K562 (cell line): ENCODE data around the gene KLF18. TPM values are rescaled to one million over a fixed set of nuclear protein-coding genes. Genes with fewer than 3 reads are reported as not detected.

ENCODE experiments used
- ATAC-seq: fragments of 200-7000 bp; cut with Tn5 transposase; 3 replicates; pipeline ENCODE4 v1.9.1; 2020; ENCODE audit warnings: moderate library complexity
- Bru-seq: library from RNA; stranded (reverse); fragments of 400-500 nt; gene quantifications from one replicate; lab custom pipeline; 2021; lab: Mats Ljungman, UMichigan
- BruChase-seq, 2 experiments: library from RNA; stranded (reverse); fragments of 400-500 nt; gene quantifications; one replicate each; lab custom pipeline; 2021; lab: Mats Ljungman, UMichigan
- BruUV-seq: library from RNA; stranded (reverse); fragments of 400-500 nt; replicated peaks from 2 replicates; lab custom pipeline; 2021; lab: Mats Ljungman, UMichigan
- CTCF ChIA-PET: fragments of 300-600 bp; formaldehyde crosslinking; extraction: SDS; loops from one replicate; lab custom pipeline; 2021; ENCODE audit warnings: low intra/inter-chr PET ratio; lab: Yijun Ruan, JAX
- POLR2A ChIA-PET: fragments of 300-600, 350-650 bp; sonication (Branson Sonifier 250); formaldehyde crosslinking; extraction: SDS; loops from one replicate; lab custom pipeline; 2021; ENCODE audit warnings: antibody characterized with exemption, inconsistent platforms; lab: Yijun Ruan, JAX
- DNase-seq, 4 experiments: peaks; one replicate each; pipeline versions ENCODE4 v3.0.0 to v3.0.0-alpha.2; 2011 to 2018; ENCODE audit warnings: low spot score in 3 of 4, mixed read lengths in 3 of 4; ENCODE audit errors: extremely low read depth in 1 of 4
- FAIRE-seq: peaks from 2 replicates; lab custom pipeline; 2011; peaks lifted over from hg19 to GRCh38; lab: Jason Lieb, UNC
- H2AFZ ChIP-seq: 2 replicates; pipeline ENCODE4 v1.6.0; 2011; ENCODE audit warnings: low read depth, low read length, control low read depth, inconsistent platforms
- H3K27ac ChIP-seq: fragments of 200-600 bp; 3 replicates; pipeline ENCODE4 v1.8.0; 2011; ENCODE audit warnings: low read depth, mild to moderate bottlenecking, control low read depth, inconsistent platforms, low read length, moderate library complexity, mixed read lengths; ENCODE audit errors: extremely low read depth
- H3K27me3 ChIP-seq, 2 experiments: fragments of 300-600 bp in 1 of 2; 2 replicates in 1 of 2; 3 replicates in 1 of 2; pipeline versions ENCODE4 v1.6.0 to v1.8.0; 2011; ENCODE audit warnings: inconsistent platforms in 2 of 2, low read length in 2 of 2, mild to moderate bottlenecking in 1 of 2, mixed read lengths in 1 of 2, moderate library complexity in 1 of 2; ENCODE audit not compliant: control insufficient read depth in 2 of 2, insufficient read depth in 2 of 2
- H3K36me3 ChIP-seq: fragments of 300-600 bp; 3 replicates; pipeline ENCODE4 v1.8.0; 2011; ENCODE audit warnings: mild to moderate bottlenecking, low read length, inconsistent platforms; ENCODE audit not compliant: control insufficient read depth, insufficient read depth
- H3K4me1 ChIP-seq, 2 experiments: fragments of 200-600 bp in 1 of 2; replicated peaks in 1 of 2; 2 replicates in 1 of 2; 3 replicates in 1 of 2; pipeline versions ENCODE4 v1.5.1 to v1.8.0; 2011; ENCODE audit warnings: inconsistent platforms in 2 of 2, low read length in 2 of 2, mild to moderate bottlenecking in 1 of 2, mixed read lengths in 1 of 2, moderate library complexity in 1 of 2; ENCODE audit not compliant: control insufficient read depth in 2 of 2, insufficient read depth in 2 of 2
- H3K4me2 ChIP-seq: 2 replicates; pipeline ENCODE4 v1.6.1; 2011; ENCODE audit warnings: low read length, control low read depth, inconsistent platforms, mixed read lengths; ENCODE audit not compliant: insufficient read depth
- H3K4me3 ChIP-seq: fragments of 200-600 bp; sonication (generic), shearing (Covaris generic); 2 replicates; pipeline ENCODE4 v1.5.1; 2016; ENCODE audit warnings: control low read depth, inconsistent platforms
- H3K79me2 ChIP-seq: fragments of 200-600 bp; 3 replicates; pipeline ENCODE4 v1.8.0; 2011; ENCODE audit warnings: low read length, inconsistent platforms; ENCODE audit not compliant: control insufficient read depth, insufficient read depth
- H3K9ac ChIP-seq, 2 experiments: 2 replicates each; pipeline versions ENCODE4 v1.6.0 to v1.6.1; 2011; ENCODE audit warnings: low read depth in 2 of 2, low read length in 2 of 2, control low read depth in 1 of 2, inconsistent platforms in 1 of 2, mild to moderate bottlenecking in 1 of 2, mixed read lengths in 1 of 2; ENCODE audit not compliant: insufficient read depth in 1 of 2
- H3K9me1 ChIP-seq: one replicate; pipeline ENCODE4 v1.6.0; 2011; ENCODE audit warnings: inconsistent platforms, mild to moderate bottlenecking, low read length, moderate library complexity; ENCODE audit not compliant: control insufficient read depth, insufficient read depth
- H3K9me3 ChIP-seq: replicated peaks from 2 replicates; pipeline ENCODE4 v1.5.1; 2011; ENCODE audit warnings: low read depth, low read length, inconsistent platforms; ENCODE audit not compliant: control insufficient read depth, insufficient read depth
- H4K20me1 ChIP-seq: replicated peaks from 2 replicates; pipeline ENCODE4 v1.6.1; 2011; ENCODE audit warnings: low read length, inconsistent platforms, mixed read lengths; ENCODE audit not compliant: control insufficient read depth, insufficient read depth
- BACH1 ChIP-seq: fragments of 200-800 bp; sonication (Bioruptor generic); IDR thresholded peaks from 2 replicates; pipeline ENCODE4 v1.6.1; 2016; ENCODE audit warnings: missing genetic modification characterization, missing compliant biosample characterization
- CREBBP ChIP-seq: IDR thresholded peaks from one replicate; pipeline ENCODE4 v1.6.1; 2012; ENCODE audit warnings: low read depth, mild to moderate bottlenecking, control low read depth, inconsistent platforms, low read length
- ETV1 ChIP-seq: fragments of 450-650 bp; conservative IDR thresholded peaks from 2 replicates; pipeline ENCODE4 v1.6.1; 2016; ENCODE audit warnings: missing genetic modification characterization, control low read depth, low read depth, missing compliant biosample characterization
- FOXJ3 ChIP-seq: sonication (generic); formaldehyde crosslinking; IDR thresholded peaks from 2 replicates; pipeline ENCODE4 v1.4.0; 2020; ENCODE audit warnings: mild to moderate bottlenecking, missing genetic modification reagents
- GTF2A2 ChIP-seq: IDR thresholded peaks from 2 replicates; pipeline ENCODE4 v1.6.1; 2016; ENCODE audit warnings: mild to moderate bottlenecking, missing genetic modification characterization, missing compliant biosample characterization
- NCOA1 ChIP-seq: fragments of 450-650 bp; IDR thresholded peaks from 2 replicates; pipeline ENCODE4 v1.6.1; 2016; ENCODE audit warnings: low read depth
- SMAD2 ChIP-seq: fragments of 150-350 bp; IDR thresholded peaks from 2 replicates; pipeline ENCODE4 v1.6.1; 2014; ENCODE audit warnings: low read depth, mild to moderate bottlenecking, low read length
- SP1 ChIP-seq: sonication (generic); formaldehyde crosslinking; IDR thresholded peaks from 2 replicates; pipeline ENCODE4 v1.8.1; 2022; ENCODE audit warnings: mild to moderate bottlenecking, missing genetic modification reagents
- WGBS: fragments of 100-300 bp; shearing (Covaris generic); methylation state at CpG from one replicate; pipeline ENCODE4 v1.1.6; 2016; ENCODE audit warnings: low coverage, mixed read lengths; ENCODE audit not compliant: insufficient coverage; ENCODE audit errors: missing lambda C conversion rate; 5-methylcytosine and 5-hydroxymethylcytosine counted together
- in situ Hi-C: fragments of 300-500 bp; cut with MboI; formaldehyde crosslinking; loops from 4 replicates; pipeline ENCODE4 v1.15.0; 2018; ENCODE audit warnings: inconsistent platforms, mixed read lengths
- intact Hi-C: fragments of 100-400 bp; cut with micrococcal nuclease; formaldehyde crosslinking; loops from 2 replicates; pipeline ENCODE4 v1.14.2; 2022
- long read RNA-seq, 3 experiments: library from polyadenylated mRNA in 2 of 3; library from RNA in 1 of 3; unstranded in 2 of 3; stranded (forward) in 1 of 3; transcript quantifications; one replicate each; pipeline ENCODE4 v2.0.0, GENCODE V29; 2019 to 2022
- polyA minus RNA-seq, 3 experiments: library from RNA; depleted of rRNA, polyadenylated mRNA; stranded (reverse); fragments of >200 nt; gene quantifications; 2 replicates each; pipeline ENCODE4 v1.2.3, GENCODE V29; 2011
- polyA plus RNA-seq, 8 experiments: library from polyadenylated mRNA; depleted of rRNA in 4 of 8; stranded (reverse) in 5 of 8; unstranded in 3 of 8; fragments of >200 nt; fragmentation: Nextera tagmentation in 2 of 8; fragmentation: Illumina TruSeq in 1 of 8; extraction: Ambion mirVana in 2 of 8; extraction: Trizol in 1 of 8; gene quantifications; 2 replicates each; pipeline versions ENCODE4 v1.2.1 to v1.2.3, GENCODE V29; 2011 to 2014; ENCODE audit warnings: inconsistent platforms in 1 of 8, missing spikeins in 1 of 8
- total RNA-seq, 7 experiments: library from RNA; depleted of rRNA in 6 of 7; stranded (reverse); fragments of >200 nt in 6 of 7; fragmentation: Illumina TruSeq in 2 of 7; extraction: Trizol in 2 of 7; gene quantifications; 2 replicates each; pipeline versions ENCODE4 v1.2.1 to v1.2.3, GENCODE V29; 2011 to 2021; ENCODE audit warnings: low replicate concordance in 1 of 7

KLF18 gene
- total RNA-seq (2011; cell fraction: chromatin; rRNA removed; ENCODE audit: low replicate concordance): not detected in 2 replicates
- not detected in 2 replicates for total RNA-seq (2011; cell fraction: nucleolus; rRNA removed)
- total RNA-seq (2011; cell fraction: nucleoplasm; rRNA removed): not detected in 2 replicates
- total RNA-seq (2014; rRNA removed) (not detected in 2 replicates), total RNA-seq (2014; rRNA removed; fragmentation: Illumina TruSeq; extraction: Trizol) (not detected in 2 replicates), total RNA-seq (2015; rRNA removed; fragmentation: Illumina TruSeq; extraction: Trizol) (not detected in 2 replicates), total RNA-seq (2021) (not detected in 2 replicates), polyA plus RNA-seq (2011; rRNA removed) (not detected in 2 replicates), polyA plus RNA-seq (2014; fragmentation: Illumina TruSeq; extraction: Trizol) (not detected in 2 replicates), polyA plus RNA-seq (2014; fragmentation: Nextera tagmentation; extraction: Ambion mirVana) (not detected), polyA plus RNA-seq (2014; rRNA removed) (not detected in 2 replicates), polyA minus RNA-seq (2011; rRNA and poly(A)+ RNA removed) (not detected in 2 replicates), Bru-seq, nascent RNA (not detected), BruChase-seq, experiment 1, labeled RNA remaining after a 2-hour chase (not detected), BruChase-seq, experiment 2, labeled RNA remaining after a 6-hour chase (not detected)
- polyA plus RNA-seq (2011; cell fraction: cytosol; rRNA removed): not detected in 2 replicates
- not detected in 2 replicates for polyA plus RNA-seq (2011; cell fraction: nucleus; rRNA removed)
- not detected in 2 replicates for polyA plus RNA-seq (2012)
- polyA minus RNA-seq (2011; cell fraction: cytosol; rRNA and poly(A)+ RNA removed): not detected in 2 replicates
- polyA minus RNA-seq (2011; cell fraction: nucleus; rRNA and poly(A)+ RNA removed): not detected in 2 replicates
- long read RNA-seq, experiment 1: 0 reads
- long read RNA-seq, experiment 2: 0 reads
- long read RNA-seq, experiment 3: 0 reads

GRCh38 chr1:44141531-44141930 lies at the start of gene KLF18:
TSS of gene KLF18 (minus strand) at chr1:44141631. CDS start at chr1:44141631, 0 bp downstream.
- H3K9ac ChIP-seq: no peak within 1 kb of the TSS
- H3K9me3 ChIP-seq: peaks cover 8% of the 10 kb centered on the region
- POLR2A ChIA-PET: no interaction called here
- no peaks in the 10 kb centered on the region for H3K4me1 ChIP-seq
- no peaks in the 10 kb centered on the region for H3K36me3 ChIP-seq
- no peaks in the 10 kb centered on the region for H4K20me1 ChIP-seq
- no peak within 1 kb of the TSS for H2AFZ ChIP-seq
- peaks cover 8 to 23% of the 10 kb centered on the region in 2 experiments; a peak in 4 of 5 replicates for H3K27me3 ChIP-seq
- FAIRE-seq (no peak), ATAC-seq (no peak), DNase-seq (no peak)
- H3K4me3 ChIP-seq: no peak within 1 kb of the TSS
- WGBS: 0% methylated on average over 1 of the region's 1 CpG
- no peaks in the 10 kb centered on the region for H3K79me2 ChIP-seq
- H3K27ac ChIP-seq: no peak within 1 kb of the TSS
- no TSS peak for BruUV-seq
- H3K9me1 ChIP-seq: no peaks in the 10 kb centered on the region
- in situ Hi-C loops (no loop called here), intact Hi-C loops (no loop called here)
- CTCF ChIA-PET: no interaction called here
- no peak within 1 kb of the TSS for H3K4me2 ChIP-seq
- TF ChIP-seq CREBBP (no peak), GTF2A2 (no peak), SMAD2 (no peak), FOXJ3 (CRISPR knock-in tag) (no peak), SP1 (no peak), NCOA1 (no peak), BACH1 (tag) (no peak), ETV1 (tag) (no peak)
